Psoas muscle (tissue), 8 donors: ENCODE measurements around the gene BCAS1. TPM values are rescaled to one million over a fixed set of nuclear protein-coding genes. Genes with fewer than 3 reads are reported as not detected.

ENCODE experiments used
- ATAC-seq, 4 donors: fragments of 200-7000 bp; cut with Tn5 transposase; one replicate each; pipeline ENCODE4 v1.9.1; 2020; ENCODE audit warnings: moderate library complexity in 3 of 4, mild to moderate bottlenecking in 2 of 4
- DNase-seq, 2 donors: peaks; one replicate each; pipeline ENCODE4 v3.0.0-alpha.2; 2020
- H3K27ac ChIP-seq: fragments of 200-600 bp; one replicate; pipeline ENCODE4 v1.8.0; 2022
- H3K27me3 ChIP-seq, 3 donors: fragments of 200-600 bp in 1 of 3; one replicate each; pipeline versions ENCODE4 v1.6.1 to v1.8.0; 2013 to 2022; ENCODE audit warnings: low read length in 2 of 3, mild to moderate bottlenecking in 2 of 3, moderate library complexity in 1 of 3; ENCODE audit not compliant: insufficient read depth in 3 of 3
- H3K36me3 ChIP-seq, 2 donors: fragments of 200-600 bp in 1 of 2; one replicate each; pipeline versions ENCODE4 v1.6.1 to v1.8.0; 2013 to 2022; ENCODE audit warnings: low read depth in 1 of 2, mild to moderate bottlenecking in 1 of 2, moderate library complexity in 1 of 2; ENCODE audit not compliant: insufficient read depth in 1 of 2
- H3K4me1 ChIP-seq: fragments of 200-600 bp; one replicate; pipeline ENCODE4 v1.8.0; 2022
- H3K4me3 ChIP-seq: fragments of 200-600 bp; one replicate; pipeline ENCODE4 v1.8.0; 2022; ENCODE audit warnings: mild to moderate bottlenecking
- H3K9me3 ChIP-seq: fragments of 200-600 bp; one replicate; pipeline ENCODE4 v1.8.0; 2022
- WGBS, 3 donors: extraction: QIAGEN DNeasy Blood & Tissue Kit; methylation state at CpG; one replicate each; pipeline versions ENCODE4 v1.1.6 to v1.1.7; 2013; 5-methylcytosine and 5-hydroxymethylcytosine counted together
- intact Hi-C, 2 donors: fragments of 100-400 bp; cut with DNase I; formaldehyde crosslinking; loops; one replicate each; pipeline versions ENCODE4 v1.11.0 to v1.14.2; 2022
- polyA plus RNA-seq, 3 donors: library from polyadenylated mRNA; stranded (reverse); fragments of 200-250 nt; gene quantifications; one replicate each; pipeline ENCODE4 v1.2.3, GENCODE V29; 2013
- total RNA-seq, 4 donors: library from RNA; stranded (reverse); fragmentation: NEBNext Ultra II Directional in 2 of 4; extraction: Animal tissue kit (Norgen Biotek cat#: 25700) in 2 of 4; gene quantifications; one replicate each; pipeline versions ENCODE4 v1.2.1 to v1.2.4, GENCODE V29; 2021 to 2023
- TF ChIP-seq, protein P1 (sequence below): fragments of 200-600 bp; IDR thresholded peaks from one replicate; pipeline ENCODE4 v1.8.0; 2022; ENCODE audit warnings: antibody characterized with exemption
- donor health status: healthy with polysubstance abuse.
- donor health status: DM: no; HTN: no; CAD: no; lungs with moderate emphysema.
- donor health status: Bipolar disorder and iron deficiency.
- donor health status: healthy.
- donor health status: DM: yes; HTN: yes; CAD: no.
- donor health status: DM: no; HTN: no; CAD: no.
- donor health status: DM: no; HTN: no; CAD: no.
- donor health status: DM: yes; HTN: yes; CAD: no.

Gene BCAS1
- total and polyA plus RNA-seq, 7 donors = 0.01 to 0.26 (median 0.16) TPM; not detected in 2

DNA sequence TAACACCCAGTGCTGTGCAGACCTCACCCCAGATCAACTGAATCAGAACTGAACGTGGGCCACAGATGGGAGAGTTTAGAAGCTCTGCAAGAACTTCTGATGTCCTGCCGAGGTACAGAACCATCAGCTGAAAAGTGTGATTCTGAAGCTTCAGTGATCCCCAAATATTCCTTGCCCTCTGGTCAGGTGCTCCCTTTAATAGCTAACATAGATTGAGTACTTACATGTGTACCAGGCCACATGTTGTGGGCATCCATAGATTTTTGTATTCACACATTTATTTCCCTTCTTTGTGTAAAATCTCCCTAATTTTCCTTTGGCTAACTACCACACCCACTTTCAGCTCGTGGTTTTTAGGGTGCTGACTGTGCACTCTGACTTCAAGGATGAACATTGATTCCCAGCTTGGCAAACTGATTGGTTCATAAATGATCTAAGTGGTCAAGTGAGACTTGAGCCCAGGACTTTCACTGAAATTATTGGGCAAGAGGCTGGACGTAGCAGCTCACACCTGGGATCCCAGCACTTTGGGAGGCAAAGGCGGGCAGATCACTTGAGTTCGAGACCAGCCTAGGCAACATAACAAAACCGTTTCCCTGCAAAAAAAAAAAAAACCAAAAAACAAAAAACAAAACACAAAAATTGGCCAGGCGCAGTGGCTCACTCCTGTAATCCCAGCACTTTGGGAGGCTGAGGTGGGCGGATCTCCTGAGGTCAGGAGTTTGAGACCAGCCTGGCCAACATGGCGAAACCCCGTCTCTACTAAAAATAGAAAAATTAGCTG, 162.2 kb downstream of the BCAS1 start:
- no peak overlapping the region for H3K27ac ChIP-seq
- no peak for DNase-seq

DNA sequence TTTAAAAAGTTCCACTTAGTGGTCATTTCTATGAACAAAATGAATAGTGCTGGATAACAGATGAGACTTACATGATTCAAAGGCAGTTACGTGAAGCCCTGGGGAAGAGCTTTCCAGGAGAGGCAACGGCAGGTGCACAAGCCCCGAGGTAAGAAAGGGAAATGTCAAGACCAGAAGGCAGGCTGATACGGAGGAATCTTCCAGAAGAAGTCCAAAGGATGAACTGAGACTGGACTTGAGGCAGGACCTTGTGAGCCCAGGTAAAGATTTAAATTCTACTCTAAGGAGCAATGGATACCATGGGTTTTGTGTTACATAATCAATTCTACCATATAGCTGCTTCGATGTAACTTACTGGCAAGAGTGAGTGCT, 164.6 kb downstream of the BCAS1 start:
- Histone ChIP-seq H3K36me3 (no peaks in the 10 kb centered on the region), H3K4me1 (no peaks in the 10 kb centered on the region), H3K9me3 (no peaks in the 10 kb centered on the region), H3K27me3 (no peaks in the 10 kb centered on the region), H3K4me3 (no peak overlapping the region), H3K27ac (no peak overlapping the region)
- intact Hi-C loops = no loop called here
- no peak for DNase-seq
- TF ChIP-seq, protein P1, sequence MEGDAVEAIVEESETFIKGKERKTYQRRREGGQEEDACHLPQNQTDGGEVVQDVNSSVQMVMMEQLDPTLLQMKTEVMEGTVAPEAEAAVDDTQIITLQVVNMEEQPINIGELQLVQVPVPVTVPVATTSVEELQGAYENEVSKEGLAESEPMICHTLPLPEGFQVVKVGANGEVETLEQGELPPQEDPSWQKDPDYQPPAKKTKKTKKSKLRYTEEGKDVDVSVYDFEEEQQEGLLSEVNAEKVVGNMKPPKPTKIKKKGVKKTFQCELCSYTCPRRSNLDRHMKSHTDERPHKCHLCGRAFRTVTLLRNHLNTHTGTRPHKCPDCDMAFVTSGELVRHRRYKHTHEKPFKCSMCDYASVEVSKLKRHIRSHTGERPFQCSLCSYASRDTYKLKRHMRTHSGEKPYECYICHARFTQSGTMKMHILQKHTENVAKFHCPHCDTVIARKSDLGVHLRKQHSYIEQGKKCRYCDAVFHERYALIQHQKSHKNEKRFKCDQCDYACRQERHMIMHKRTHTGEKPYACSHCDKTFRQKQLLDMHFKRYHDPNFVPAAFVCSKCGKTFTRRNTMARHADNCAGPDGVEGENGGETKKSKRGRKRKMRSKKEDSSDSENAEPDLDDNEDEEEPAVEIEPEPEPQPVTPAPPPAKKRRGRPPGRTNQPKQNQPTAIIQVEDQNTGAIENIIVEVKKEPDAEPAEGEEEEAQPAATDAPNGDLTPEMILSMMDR = no peak
- WGBS, 3 donors = 78 to 85% (median 80%) methylated on average over 5 of the region's 5 CpGs
- ATAC-seq = no peak

More for the DNA sequence above, 162.2 kb downstream of the BCAS1 start:
- TF ChIP-seq, protein P1 = no peak
- H3K27me3 ChIP-seq = no peaks in the 10 kb centered on the region
- H3K36me3 ChIP-seq = no peaks in the 10 kb centered on the region
- H3K4me1 ChIP-seq = no peaks in the 10 kb centered on the region
- WGBS, 3 donors = 85 to 93% (median 89%) methylated on average over 11 of the region's 11 CpGs
- H3K9me3 ChIP-seq = no peaks in the 10 kb centered on the region
- no peak for ATAC-seq
- intact Hi-C loops = no loop called here
- H3K4me3 ChIP-seq = no peak overlapping the region

DNA sequence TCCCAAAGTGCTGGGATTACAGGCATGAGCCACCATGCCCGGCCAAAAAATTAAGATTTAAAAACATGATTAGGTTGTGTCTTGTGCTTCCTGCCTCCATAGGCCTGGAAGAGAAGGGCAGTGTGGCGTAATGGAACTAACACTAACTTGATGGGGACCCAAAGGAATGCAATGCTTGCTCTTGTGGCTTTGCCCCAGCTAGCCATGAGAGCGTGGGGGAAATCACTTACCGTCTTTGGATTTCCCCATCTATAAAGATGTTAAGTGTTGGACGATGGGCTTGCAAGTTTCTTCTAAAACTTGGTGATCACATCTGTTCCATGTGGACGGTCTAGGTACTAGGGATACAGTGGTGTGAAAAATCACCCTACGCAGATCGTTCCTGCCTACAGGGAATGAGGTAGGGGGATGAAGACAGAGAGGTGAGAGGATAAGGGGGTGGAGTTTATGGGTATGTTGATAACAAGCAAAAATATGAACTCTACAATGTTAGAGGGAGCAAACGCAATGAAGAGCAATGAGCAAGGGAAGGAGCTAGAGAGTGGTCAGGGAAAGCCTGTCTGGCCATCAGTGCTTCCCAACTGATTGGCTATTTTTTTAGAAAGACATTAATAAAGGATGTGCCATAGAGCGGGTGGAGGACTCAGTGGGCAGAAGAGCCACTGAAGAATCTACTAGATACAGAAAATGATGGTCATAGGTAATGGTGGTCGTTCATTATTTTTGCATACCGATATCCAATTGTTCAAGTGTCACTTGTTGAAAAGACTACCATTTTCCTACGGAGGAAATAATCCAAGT, 165.2 kb downstream of the BCAS1 start:
- TF ChIP-seq, protein P1 = no peak
- intact Hi-C loops = no loop called here
- H3K9me3 ChIP-seq = no peaks in the 10 kb centered on the region
- H3K4me3 ChIP-seq = no peak overlapping the region
- no peaks in the 10 kb centered on the region for H3K36me3 ChIP-seq
- no peaks in the 10 kb centered on the region for H3K4me1 ChIP-seq
- DNase-seq (no peak), ATAC-seq (no peak)
- H3K27me3 ChIP-seq = no peaks in the 10 kb centered on the region
- WGBS, 3 donors = 90 to 94% (median 94%) methylated on average over 13 of the region's 13 CpGs
- H3K27ac ChIP-seq = no peak overlapping the region

DNA sequence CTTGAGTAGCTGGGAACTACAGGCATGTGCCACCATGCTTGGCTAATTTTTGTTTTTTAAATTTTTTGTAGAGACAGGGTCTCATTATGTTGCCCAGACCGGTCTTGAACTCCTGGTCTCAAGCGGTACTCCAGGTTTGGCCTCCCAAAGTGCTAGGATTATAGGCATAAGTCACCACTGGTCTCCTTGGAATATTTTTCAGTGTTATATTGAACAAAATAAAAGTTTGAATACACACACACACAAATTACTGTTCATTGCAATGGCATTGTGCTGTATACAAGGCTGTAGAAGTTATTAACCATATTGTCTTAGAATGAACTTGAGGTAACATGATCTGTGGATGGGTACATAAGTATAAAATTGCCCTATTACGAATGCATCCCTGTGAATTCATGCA, 166.1 kb downstream of the BCAS1 start:
- Histone ChIP-seq H3K9me3 (no peaks in the 10 kb centered on the region), H3K4me1 (peaks cover 9% of the 10 kb centered on the region), H3K4me3 (no peak overlapping the region), H3K27ac (no peak overlapping the region), H3K27me3 (no peaks in the 10 kb centered on the region), H3K36me3 (no peaks in the 10 kb centered on the region)
- 90 to 94% (median 93%) methylated on average over 3 of the region's 3 CpGs for WGBS, 3 donors
- ATAC-seq (no peak), DNase-seq (no peak)
- TF ChIP-seq, protein P1 = no peak
- intact Hi-C loops = no loop called here
